ENCODE measurements around the gene OTOP2. TPM values are rescaled to one million over a fixed set of nuclear protein-coding genes. Genes with fewer than 3 reads are reported as not detected.
A peak's percentile ranks its signal among the peaks of the same experiment; 100 is the strongest.

OTOP2 gene, protein sequence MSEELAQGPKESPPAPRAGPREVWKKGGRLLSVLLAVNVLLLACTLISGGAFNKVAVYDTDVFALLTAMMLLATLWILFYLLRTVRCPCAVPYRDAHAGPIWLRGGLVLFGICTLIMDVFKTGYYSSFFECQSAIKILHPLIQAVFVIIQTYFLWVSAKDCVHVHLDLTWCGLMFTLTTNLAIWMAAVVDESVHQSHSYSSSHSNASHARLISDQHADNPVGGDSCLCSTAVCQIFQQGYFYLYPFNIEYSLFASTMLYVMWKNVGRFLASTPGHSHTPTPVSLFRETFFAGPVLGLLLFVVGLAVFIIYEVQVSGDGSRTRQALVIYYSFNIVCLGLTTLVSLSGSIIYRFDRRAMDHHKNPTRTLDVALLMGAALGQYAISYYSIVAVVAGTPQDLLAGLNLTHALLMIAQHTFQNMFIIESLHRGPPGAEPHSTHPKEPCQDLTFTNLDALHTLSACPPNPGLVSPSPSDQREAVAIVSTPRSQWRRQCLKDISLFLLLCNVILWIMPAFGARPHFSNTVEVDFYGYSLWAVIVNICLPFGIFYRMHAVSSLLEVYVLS
- total RNA-seq, result not detected

DNA sequence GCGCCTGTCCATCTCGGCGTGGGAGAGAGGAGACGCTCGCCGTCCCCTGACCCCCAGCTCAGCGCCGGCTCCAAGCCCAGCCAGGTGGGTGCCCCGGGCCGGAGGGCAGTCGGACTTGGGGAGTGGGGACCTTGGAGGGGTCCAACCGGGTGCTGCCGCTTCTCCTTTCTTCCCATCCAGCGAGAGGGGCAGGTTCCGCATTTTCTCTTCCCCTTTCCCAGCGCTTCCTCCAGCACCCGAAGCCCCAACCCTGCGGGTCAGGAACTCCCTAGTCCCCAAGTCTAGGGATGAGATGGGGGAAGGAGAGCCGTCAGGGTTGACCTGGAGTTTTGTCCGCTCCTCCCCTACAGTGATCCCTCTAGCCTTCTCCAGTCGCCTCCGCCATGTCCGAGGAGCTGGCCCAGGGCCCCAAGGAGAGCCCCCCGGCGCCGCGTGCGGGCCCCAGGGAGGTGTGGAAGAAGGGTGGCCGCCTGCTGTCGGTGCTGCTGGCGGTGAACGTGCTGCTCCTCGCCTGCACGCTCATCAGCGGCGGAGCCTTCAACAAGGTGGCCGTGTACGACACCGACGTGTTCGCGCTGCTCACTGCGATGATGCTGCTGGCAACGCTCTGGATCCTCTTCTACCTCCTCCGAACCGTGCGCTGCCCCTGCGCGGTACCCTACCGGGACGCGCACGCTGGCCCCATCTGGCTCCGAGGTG, at the start of gene OTOP2:
Gene OTOP2, plus strand, starts transcription at position 24 of the 699 bp plus-strand sequence. Its CDS starts 360 bp downstream, at position 384.
- peak; percentile 15 for ATAC-seq

GRCh38 chr17:74874615-74875037, 49.4 kb upstream of the OTOP2 start:
- no peak for ATAC-seq
- no peak for DNase-seq (ENCODE audit: low spot score)

More for the DNA sequence above, at the start of gene OTOP2:
- DNase-seq (ENCODE audit: low spot score), result no peak

DNA sequence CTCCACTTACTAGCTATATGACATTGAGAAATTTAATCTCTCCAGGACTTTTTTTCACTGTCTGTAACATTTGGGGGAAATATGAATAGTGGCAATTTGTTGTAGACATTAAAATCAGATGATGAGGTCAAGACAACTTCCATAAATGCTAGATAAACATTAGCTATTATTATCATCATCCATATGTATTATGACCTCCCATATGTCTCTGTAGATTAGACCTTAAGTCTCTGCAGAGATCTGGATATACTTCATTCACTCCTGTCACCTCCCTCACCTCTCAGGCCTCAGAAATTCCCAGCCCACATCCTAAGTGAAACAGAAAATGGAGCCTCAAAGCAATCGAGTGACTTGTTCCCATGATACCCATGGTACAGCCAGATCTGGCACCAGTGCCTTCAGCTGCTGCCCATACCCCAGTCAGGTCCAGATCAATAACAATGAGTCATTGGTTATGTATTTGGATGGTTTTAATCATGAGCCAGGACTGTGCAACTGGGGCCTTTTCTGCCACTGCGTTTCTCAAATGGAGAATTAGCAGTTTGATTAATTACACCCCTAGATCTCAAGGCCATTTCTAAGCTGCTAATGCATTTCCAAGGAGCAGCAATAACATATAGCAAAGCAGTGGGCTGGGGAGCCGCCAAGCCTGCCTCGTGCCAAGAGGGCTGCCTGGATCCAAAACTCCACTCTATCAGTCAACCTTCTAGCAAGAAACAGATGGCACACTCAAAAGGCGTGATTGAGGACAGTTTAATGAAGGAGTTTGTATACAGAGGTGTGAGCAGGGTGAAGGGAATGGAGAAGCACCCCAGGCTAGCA, 48.7 kb upstream of the OTOP2 start:
- ATAC-seq, result no peak
- no peak for DNase-seq (ENCODE audit: low spot score)

DNA sequence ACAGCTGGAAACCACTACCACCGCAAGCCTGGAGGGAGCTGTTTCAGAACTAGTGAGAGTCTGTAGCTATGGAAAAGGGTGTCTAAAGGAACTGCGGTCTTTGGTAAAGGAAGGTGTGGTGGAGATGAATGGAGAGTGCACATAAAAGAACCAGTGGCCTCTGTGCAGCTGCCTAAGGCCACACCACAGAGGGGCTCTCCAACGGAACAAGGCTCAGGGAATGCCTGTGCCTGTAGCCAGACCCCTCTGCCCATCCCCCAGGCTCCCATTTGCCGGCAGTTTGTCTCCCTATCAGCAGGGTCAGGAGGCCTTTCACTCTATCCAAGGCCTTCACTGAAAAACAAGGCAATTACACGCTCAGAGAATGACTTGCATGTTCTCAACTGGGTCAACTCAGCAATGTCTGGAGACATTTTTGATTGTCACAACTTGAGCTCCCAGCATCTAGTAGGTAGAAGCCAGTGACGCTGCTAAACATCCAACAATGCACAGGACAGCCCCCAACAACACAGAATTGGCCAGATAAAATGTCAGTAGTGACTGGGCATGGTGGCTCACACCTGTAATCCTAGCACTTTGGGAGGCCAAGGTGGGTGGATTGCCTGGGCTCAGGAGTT, 48.0 kb upstream of the OTOP2 start:
- ATAC-seq (no peak), DNase-seq (ENCODE audit: low spot score) (no peak)

DNA sequence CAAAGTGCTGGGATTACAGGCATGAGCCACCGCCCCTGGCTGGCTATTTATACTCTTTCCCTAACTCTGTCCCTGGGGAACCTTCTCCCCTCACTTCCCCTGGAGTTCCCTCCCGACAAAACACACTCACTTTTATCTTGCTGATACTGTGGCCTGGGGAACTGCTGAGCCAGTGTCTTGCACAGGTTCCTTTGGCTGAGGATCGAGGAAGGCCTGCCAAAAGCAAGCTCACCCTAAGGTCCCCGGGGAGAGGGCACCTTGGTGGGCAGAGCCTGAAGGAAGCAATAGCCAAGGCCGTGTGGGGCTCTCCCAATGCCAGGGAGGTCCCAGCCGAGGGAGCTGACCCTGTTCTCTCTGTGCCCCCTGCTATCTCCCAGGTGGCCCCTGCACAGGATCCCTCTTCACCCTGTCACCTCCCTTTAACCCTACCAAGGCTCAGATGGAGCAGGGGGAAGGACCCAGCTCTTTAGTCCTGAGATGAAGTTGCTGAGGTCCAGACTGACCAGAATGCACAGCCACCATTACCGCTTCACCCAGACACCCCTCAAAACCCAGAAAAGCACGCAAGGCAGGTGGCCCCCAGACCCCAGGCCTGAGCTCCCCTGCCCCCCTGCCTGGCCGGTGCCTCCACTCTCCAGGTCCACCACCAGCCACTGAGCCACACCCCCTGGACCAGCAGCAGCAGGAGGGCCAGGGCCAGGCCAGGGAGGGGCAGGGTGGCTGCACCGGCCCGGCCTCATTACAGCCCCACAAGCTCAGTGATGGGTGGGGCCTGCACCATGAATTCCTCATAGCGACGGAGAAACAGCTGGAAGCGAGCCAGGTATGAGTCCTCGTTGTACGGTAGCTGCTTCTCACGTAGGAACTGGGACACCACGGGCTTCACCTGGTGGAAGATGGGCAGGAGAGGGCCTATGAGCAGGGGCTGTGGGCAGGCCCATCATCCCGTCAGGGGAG, 46.2 kb upstream of the OTOP2 start:
- DNase-seq (ENCODE audit: low spot score), result no peak
- no peak for ATAC-seq

GRCh38 chr17:74878658-74879057, 45.4 kb upstream of the OTOP2 start:
- DNase-seq (ENCODE audit: low spot score) (no peak), ATAC-seq (no peak)

GRCh38 chr17:74879308-74879707, 44.8 kb upstream of the OTOP2 start:
- ATAC-seq (no peak), DNase-seq (ENCODE audit: low spot score) (no peak)

GRCh38 chr17:74881073-74881472, 43.0 kb upstream of the OTOP2 start:
- no peak for DNase-seq (ENCODE audit: low spot score)
- no peak for ATAC-seq

GRCh38 chr17:74882517-74883240, 41.4 kb upstream of the OTOP2 start:
- no peak for ATAC-seq
- no peak for DNase-seq (ENCODE audit: low spot score)

DNA sequence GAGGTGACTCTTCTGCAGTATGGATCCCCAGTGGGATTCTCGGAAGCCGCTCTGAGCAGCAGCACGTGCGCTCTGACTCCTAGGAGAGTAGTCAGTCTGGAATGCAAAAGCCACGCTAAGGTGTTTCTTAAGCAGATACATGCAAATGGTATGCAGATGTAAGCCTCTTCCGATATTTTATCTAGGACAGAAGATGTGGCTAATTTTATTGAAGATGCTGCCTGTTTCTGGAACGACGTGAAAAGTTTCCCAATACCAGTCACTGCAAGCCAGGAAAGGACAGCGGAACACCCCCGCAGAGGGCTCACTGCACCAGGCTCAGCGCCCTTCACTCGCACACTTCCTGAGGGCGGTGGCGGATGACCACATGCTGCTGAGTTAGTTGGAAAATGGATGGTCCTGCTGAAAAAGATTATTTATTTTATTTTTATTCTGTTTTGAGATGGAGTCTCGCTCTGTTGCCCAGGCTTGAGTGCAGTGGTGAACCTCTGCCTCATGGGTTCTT, 40.8 kb upstream of the OTOP2 start:
- DNase-seq (ENCODE audit: low spot score) (no peak), ATAC-seq (peak; percentile 37)

- ATAC-seq (no peak), DNase-seq (ENCODE audit: low spot score) (no peak)
These were observed 35.6 kb upstream of the OTOP2 start for GRCh38 chr17:74888469-74888868.

- ATAC-seq, result no peak
- DNase-seq (ENCODE audit: low spot score), result no peak
These were observed 33.5 kb upstream of the OTOP2 start for GRCh38 chr17:74890554-74890953.

- ATAC-seq (peak; percentile 13), DNase-seq (ENCODE audit: low spot score) (no peak)
These were observed 31.8 kb upstream of the OTOP2 start for GRCh38 chr17:74892013-74892841.

DNA sequence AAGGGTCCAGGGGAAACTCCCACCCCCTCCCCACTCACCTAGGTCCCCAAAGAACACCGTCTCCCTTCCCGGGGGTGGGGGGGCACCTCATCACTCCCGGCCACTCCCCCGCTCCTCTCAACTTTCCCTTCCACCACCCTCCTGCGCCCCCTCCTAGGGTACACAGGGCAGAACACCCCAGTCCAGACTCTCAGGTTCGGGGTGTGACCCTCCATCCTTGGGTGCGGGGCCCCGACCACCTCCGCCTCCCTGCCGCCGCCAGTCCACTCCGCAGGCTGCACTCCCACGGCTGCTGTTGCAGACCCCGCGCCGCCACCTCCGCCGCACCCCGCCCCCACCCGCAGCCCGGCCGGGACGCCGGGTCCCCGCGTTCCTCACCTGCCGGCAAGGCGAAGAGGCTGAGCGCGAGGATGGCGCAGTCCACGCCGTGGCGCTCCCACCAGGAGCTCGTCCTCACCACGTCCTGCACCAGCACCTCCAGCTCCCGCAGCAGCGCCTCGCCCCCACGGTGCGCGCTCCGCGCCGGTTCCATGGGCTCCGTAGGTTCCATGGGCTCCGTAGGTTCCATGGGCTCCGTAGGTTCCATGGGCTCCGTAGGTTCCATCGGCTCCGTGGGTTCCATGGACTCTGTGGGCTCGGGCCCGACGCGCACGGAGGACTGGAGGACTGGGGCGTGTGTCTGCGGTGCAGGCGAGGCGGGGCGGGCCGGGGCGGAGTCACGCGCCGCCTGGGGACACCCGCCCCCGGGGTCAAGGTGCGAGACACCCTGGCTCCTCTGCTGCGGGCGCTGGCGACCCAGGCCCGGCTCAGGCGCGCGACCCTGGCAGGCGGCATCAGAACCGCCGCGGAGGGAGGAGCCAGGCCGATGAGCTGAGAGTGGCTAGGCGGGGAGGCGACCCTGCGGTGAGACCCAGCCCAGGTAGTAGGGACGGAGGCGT, 30.8 kb upstream of the OTOP2 start, which contains the start of gene FADS6:
Gene FADS6, minus strand, starts transcription at position 660 of the 938 bp plus-strand sequence. Its CDS starts 38 bp downstream, at position 622.
- ATAC-seq (peak; percentile 96), DNase-seq (ENCODE audit: low spot score) (peak; percentile 74)

GRCh38 chr17:74893936-74894671, 30.0 kb upstream of the OTOP2 start:
- peak; percentile 14 for ATAC-seq
- no peak for DNase-seq (ENCODE audit: low spot score)
